HUDEP-2 (cell line): ENCODE results near the gene PXDC1.
A peak's percentile ranks its signal among the peaks of the same experiment; 100 is the strongest.

Experiments used
- DNase-seq, 76 experiments: peaks; one replicate each; lab custom pipeline; 2025; ENCODE audit not compliant: unreplicated experiment in 76 of 76; lab: John Stamatoyannopoulos, UW

The PXDC1 gene

DNA sequence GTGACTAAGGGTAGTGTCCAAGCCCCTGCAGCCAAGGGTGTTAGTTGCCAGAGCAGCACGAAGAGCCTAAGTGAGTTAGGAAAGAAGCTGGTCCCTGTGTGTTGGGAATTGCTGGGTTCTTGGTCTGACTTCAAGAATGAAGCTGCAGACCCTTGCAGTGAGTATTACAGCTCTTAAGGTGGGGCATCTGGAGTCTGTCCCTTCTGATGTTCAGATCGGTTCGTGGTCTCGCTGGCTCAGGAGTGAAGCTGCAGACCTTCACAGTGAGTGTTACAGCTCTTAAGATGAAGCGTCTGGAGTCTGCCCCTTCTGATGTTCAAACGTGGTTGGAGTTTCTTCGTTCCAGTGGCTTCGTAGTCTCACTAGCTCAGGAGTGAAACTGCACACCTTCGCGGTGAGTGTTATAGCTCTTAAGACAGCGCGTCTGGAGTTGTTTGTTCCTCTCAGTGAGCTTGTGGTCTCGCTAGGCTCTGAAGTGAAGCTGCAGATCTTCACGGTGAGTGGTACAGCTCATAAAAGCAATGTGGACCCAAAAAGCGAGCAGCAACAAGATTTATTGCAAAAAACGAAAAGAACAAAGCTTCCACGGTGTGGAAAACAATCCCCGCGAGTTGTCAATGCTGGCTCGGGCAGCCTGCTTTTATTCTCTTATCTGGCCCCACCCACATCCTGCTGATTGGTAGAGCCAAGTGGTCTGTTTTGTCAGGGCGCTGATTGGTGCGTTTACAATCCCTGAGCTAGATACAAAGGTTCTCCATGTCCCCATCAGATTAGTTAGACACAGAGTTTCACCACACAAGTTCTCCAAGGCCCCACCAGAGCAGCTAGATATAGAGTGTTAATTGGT is 31.8 kb downstream of the PXDC1 start:
- DNase-seq: no peak

DNA sequence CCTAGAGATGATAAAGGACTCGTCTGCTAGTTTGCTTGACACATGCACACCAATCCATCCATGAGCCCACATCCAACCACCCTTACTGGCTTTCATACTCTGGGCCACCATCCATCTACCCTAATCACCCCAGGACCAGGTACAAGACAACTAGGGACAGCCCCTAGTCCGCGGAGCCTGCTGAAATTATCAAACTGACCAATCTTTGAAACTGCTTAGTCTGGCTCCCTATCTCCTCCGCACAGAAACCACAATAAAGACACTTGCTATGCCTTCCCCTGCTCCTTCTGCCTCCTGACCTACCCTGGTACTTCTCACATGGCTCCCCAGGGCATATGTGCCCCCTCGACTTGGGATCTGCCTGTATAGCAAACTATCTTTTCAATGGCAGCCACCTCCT is 33.1 kb downstream of the PXDC1 start:
- DNase-seq: peak in 73 of 76 experiments; percentile 38 to 89 (median 66)

- no peak for DNase-seq
Measured at GRCh38 chr6:3715285-3715684, 36.2 kb downstream of the PXDC1 start.

DNA sequence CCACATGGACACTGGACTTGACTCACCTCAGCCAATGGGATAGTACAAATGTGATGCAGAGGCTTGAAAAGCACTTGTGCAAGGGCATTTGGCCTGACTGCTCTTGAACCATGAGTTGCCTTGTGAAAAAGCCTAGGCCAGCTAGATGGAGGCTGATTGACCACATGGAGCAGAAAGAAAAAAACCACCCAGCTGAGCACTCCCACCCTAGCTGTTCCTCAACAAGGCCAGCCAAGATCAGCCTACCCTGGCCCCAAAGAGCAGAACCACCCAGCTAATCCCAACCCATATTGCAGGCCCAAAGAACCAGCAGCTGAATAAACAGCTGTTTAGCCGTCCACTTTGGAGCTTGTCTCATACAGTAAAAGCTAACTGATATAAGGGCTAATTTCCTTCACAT is 36.7 kb downstream of the PXDC1 start:
- no peak for DNase-seq

- no peak for DNase-seq
Measured at GRCh38 chr6:3714111-3714510, 37.4 kb downstream of the PXDC1 start.

GRCh38 chr6:3712827-3713665 is 38.5 kb downstream of the PXDC1 start:
- no peak for DNase-seq

- no peak for DNase-seq
Measured at GRCh38 chr6:3711776-3712175, 39.7 kb downstream of the PXDC1 start.

- DNase-seq: no peak
Measured at GRCh38 chr6:3710403-3710802, 41.1 kb downstream of the PXDC1 start.

GRCh38 chr6:3708540-3708939 is 43.0 kb downstream of the PXDC1 start:
- DNase-seq: no peak

DNA sequence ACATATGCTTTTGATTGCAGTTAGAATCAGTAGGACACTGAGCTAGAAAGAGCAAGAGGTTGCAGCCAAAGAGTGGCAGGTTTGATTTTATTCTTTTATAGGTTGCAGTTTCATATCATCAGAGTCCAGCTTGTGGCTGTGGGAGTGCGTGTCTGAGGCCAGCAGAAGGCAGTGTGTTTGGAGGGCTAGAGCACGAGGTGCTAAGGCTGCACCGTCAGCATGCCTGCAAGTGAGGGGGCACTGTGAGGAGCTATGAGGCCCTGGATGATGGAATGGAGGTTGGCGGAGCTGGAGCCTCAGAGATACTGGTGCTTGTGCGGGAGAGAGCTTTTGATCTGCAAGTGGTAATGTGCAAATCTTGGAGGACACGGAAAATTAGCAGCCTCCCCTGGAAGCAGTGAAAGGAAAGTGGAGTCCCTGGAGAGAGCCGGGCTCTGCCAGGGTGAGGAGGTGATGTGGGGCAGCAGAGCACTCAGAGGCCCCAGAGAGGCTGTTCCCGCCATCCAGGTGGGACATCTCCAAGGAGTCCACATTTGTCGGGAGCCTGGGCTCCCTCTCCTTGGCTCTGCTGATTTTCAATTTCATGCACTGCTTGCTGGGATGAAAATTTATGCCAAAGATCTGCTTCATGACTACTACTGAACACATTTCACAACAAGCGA is 43.6 kb downstream of the PXDC1 start:
- peak in 1 of 76 experiments; percentile 8 for DNase-seq

- DNase-seq: no peak
Measured at GRCh38 chr6:3707024-3707423, 44.5 kb downstream of the PXDC1 start.

DNA sequence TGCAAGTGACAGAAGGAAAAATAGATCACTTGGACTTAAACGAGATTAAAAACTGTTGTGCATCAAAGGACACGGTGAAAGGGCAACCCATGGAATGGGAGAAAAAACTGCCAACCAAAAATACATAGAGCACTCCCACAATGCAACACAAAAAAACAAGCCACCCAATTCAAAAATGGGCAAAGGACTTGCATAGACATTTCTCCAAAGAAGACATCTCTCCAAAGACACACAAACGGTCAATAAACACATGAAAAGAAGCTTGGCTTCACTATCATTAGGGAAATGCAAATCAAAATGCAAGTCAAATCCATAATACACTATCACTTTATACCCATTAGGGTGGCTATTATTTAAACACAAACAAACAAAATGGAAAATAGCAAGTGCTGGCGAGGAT is 45.0 kb downstream of the PXDC1 start:
- DNase-seq: no peak

DNA sequence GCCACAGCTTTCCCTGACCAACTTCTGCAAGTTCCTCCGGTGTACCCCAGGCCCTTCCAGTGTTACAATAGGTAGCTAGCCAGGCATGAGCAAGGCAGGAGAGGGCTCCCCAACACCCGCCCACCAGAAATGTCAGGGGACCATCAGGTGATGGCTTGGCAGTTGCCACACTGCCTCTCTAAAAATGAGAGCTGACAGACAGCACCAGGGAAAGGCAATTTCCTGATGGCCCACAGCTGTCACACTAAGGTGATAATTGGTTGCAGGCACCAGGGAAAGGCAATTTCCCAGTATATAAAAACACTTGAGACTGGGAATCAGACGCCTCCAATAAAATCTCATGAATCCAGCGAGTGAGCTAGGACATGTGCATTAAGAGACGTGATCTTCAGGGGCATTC is 49.9 kb downstream of the PXDC1 start:
- DNase-seq: no peak

DNA sequence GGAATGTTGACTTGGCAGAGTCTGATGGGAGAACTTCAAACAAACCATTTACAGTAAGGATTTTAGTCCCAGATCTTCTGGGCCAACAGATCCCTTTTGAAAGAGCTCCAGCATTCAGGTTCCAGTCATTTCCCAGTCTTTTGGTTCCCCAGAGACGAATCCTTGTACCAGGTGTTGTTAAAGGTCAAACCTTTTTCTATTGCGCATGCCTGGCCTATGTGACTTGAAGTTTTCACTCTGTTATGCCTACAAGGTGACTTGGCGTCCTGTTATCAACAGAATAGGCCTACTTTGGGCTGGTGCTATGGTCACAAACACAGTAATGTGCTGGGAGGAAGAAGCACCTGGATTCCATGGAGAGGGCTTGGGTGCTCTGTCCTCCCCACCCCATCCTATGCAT is 52.3 kb downstream of the PXDC1 start:
- no peak for DNase-seq

GRCh38 chr6:3698021-3698420 is 53.5 kb downstream of the PXDC1 start:
- no peak for DNase-seq

- no peak for DNase-seq
Measured at GRCh38 chr6:3697609-3698008, 53.9 kb downstream of the PXDC1 start.

GRCh38 chr6:3696525-3697088 is 54.9 kb downstream of the PXDC1 start:
- no peak for DNase-seq

DNA sequence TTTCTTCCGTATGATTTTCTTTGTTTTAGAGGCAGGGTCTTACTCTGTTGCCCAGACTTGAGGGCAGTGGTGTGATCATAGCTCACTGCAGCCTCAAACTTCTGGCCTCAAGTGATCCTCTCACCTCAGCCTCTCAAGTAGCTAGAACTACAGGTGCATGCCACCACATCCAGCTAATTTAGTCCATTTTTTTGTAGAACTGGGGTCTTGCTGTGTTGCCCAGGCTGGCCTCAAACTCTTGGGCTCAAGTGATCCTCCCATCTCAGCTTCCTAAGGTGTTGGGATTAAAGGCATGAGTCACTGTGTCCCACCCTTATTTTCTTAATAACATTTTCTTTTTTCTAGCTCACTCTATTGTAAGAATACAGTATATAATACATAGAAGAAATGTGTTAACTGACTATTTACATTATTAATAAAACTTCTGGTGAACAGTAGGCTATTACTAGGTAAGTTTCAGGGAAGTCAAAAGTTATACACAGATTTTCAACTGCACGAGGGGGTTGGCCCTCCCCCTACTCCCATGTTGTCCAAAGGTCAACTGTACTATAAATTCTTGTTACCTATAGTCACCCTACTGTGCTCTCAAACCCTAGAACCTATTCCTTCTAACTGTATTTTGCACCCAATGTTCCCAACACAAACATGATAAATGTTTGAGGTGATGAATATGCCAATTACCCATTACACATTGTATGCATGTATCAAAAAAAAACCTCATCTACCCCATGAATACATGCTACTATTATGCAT is 56.3 kb downstream of the PXDC1 start:
- no peak for DNase-seq

- DNase-seq: no peak
Measured at GRCh38 chr6:3693831-3694230, 57.7 kb downstream of the PXDC1 start.

DNA sequence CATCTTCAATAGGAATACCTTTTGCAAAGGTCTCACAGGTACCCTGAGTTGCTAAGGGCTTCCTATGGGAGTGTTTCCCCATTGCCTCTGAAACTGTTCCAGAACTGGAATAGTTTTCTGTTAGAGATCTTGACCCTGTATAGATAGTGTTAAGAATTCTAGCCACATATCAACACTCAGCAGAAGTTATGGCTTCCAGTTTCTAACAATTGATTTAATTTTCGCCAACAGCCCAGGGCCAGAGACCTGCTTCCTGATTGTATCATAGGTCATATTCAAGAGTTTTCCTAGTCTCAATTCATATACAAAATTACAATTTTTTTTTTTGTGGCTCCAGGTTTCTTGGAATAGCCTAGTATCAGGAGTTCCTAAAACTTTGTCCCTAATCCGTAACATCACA is 61.0 kb downstream of the PXDC1 start:
- no peak for DNase-seq
